Measurements from ENCODE around the gene TTLL13. TPM values are rescaled to one million over a fixed set of nuclear protein-coding genes. Genes with fewer than 3 reads are reported as not detected.

The TTLL13 gene
- total and polyA plus RNA-seq, 2 of the 8 experiments (the other 6 are each of a cell fraction or from before 2014, with no cell fraction given), result 0.03 TPM; not detected in 1

DNA sequence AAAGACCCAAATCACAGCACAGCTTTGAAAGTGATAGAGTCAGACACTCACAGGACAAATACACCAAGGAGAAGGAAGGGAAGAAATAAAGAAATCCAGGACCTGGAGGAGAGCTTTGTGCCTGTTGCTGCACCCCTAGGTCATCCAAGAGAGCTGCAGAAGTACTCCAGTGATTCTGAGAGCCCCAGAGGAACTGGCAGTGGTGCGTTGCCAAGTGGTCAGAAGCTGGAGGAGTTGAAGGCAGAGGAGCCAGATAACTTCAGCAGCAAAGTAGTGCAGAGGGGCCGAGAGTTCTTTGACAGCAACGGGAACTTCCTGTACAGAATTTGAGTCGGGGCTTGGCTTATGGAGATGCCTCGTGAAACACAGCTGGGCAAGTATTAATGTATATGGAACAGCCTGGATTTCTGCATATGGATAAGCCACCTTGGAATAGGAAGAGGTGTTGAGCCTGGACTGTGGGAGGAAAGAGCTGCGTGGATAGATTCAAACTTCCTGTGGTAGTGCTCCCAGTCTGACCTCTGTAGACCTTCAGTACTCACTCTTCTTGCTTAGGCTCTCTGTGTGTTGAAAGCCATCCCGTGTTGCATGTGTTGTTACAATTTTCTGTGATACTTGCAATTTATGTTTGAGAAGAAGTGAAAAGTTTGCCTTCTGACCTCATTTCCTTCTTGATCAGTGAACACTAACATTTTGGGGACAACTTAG lies 22.3 kb downstream of the TTLL13 start:
- H3K36me3 ChIP-seq (ENCODE audit: control insufficient read depth in 2 of 4, insufficient read depth in 4 of 4, low read length in 3 of 4), result peaks cover 6 to 46% (median 23%) of the 10 kb centered on the region in 4 experiments
- no peak overlapping the region for H3K9ac ChIP-seq (replicated peaks in 1 of 4; ENCODE audit: extremely low read depth in 1 of 4, low read depth in 3 of 4, low read length in 3 of 4)
- H3K27me3 ChIP-seq (replicated peaks in 1 of 4; ENCODE audit: control insufficient read depth in 3 of 4, extremely low read depth in 1 of 4, insufficient read depth in 3 of 4, low read length in 3 of 4), result no peaks in the 10 kb centered on the region
- no peak overlapping the region for H2BK20ac ChIP-seq (ENCODE audit: low read length)
- no peak overlapping the region for H2AFZ ChIP-seq (ENCODE audit: low read length)
- POLR2A ChIA-PET (ENCODE audit: partially characterized antibody), result interaction anchor here (0.6 to 1.5 kb wide), 8 partner anchors 9 to 148 kb away, joined by 3 to 4 read pairs (median 4); partner anchors contain the start of gene TTLL13
- no peak overlapping the region for H3K27ac ChIP-seq (ENCODE audit: low read depth, low read length)
- CTCF ChIA-PET (ENCODE audit: partially characterized antibody), result interaction anchor here (1.2 to 2.1 kb wide), 8 partner anchors 9 to 128 kb away, joined by 3 to 9 read pairs (median 5); partner anchors contain the start of gene TTLL13
- WGBS, 2 experiments (ENCODE audit: extremely low coverage in 1 of 2, insufficient coverage in 1 of 2, insufficient read length in 1 of 2, insufficient replicate concordance in 2 of 2, low coverage in 1 of 2, low lambda C conversion rate in 2 of 2, missing lambda C conversion rate in 1 of 2), result 92% methylated on average over 7 of the region's 7 CpGs; no CpG with 5 or more reads in 1 of the 2 experiments
- no peaks in the 10 kb centered on the region; the same call in 1 of the 2 replicates for H3K23me2 ChIP-seq (ENCODE audit: low read depth, low read length)
- no peak overlapping the region for H3K4ac ChIP-seq (replicated peaks; ENCODE audit: insufficient read length, low read depth, low read length)
- no peak overlapping the region for H2BK12ac ChIP-seq (ENCODE audit: low read depth, low read length)
- H3K56ac ChIP-seq (replicated peaks; ENCODE audit: insufficient read length, low read depth, low read length), result no peak overlapping the region
- no peak overlapping the region for H2BK120ac ChIP-seq (replicated peaks; ENCODE audit: low read depth, low read length)
- H4K8ac ChIP-seq (ENCODE audit: extremely low read depth, insufficient read depth, low read length), result no peak overlapping the region
- peaks cover 11 to 59% of the 10 kb centered on the region in 2 experiments for H3K79me2 ChIP-seq (ENCODE audit: control insufficient read depth in 1 of 2, insufficient read depth in 2 of 2, low read length in 2 of 2)
- no peak overlapping the region for H3K4me3 ChIP-seq (ENCODE audit: extremely low read depth in 1 of 4, insufficient read depth in 2 of 4, low read depth in 3 of 4, low read length in 4 of 4)
- FAIRE-seq (no peak), DNase-seq (ENCODE audit: low read depth in 1 of 2, low spot score in 2 of 2) (no peak)
- H4K20me1 ChIP-seq (replicated peaks in 1 of 2; ENCODE audit: control insufficient read depth in 1 of 2, insufficient read depth in 2 of 2, low read length in 2 of 2), result peaks cover 2 to 12% of the 10 kb centered on the region in 2 experiments
- H2BK15ac ChIP-seq (ENCODE audit: low read length), result no peak overlapping the region
- no peak overlapping the region for H3K4me2 ChIP-seq (ENCODE audit: insufficient read depth in 1 of 2, low read depth in 2 of 2, low read length in 2 of 2)
- no peaks in the 10 kb centered on the region for H3K9me3 ChIP-seq (ENCODE audit: insufficient read depth in 2 of 2, low read depth in 1 of 2, low read length in 1 of 2)
- H4K5ac ChIP-seq (ENCODE audit: insufficient read length, low read depth, low read length), result no peak overlapping the region
- peaks cover 10% of the 10 kb centered on the region for H3K79me1 ChIP-seq (ENCODE audit: low read depth, low read length)
- no peak overlapping the region for H4K91ac ChIP-seq (replicated peaks; ENCODE audit: insufficient read length, low read length)
- H2AK5ac ChIP-seq (ENCODE audit: low read depth, low read length), result no peak overlapping the region
- H2BK5ac ChIP-seq (ENCODE audit: low read depth, low read length), result no peak overlapping the region
- no peak overlapping the region for H3K18ac ChIP-seq (ENCODE audit: extremely low read depth, low read length)
- no peak overlapping the region for H3K14ac ChIP-seq (ENCODE audit: insufficient read length)
- no peak overlapping the region for H3K23ac ChIP-seq (ENCODE audit: insufficient read length)
- peaks cover 0 to 9% (median 4%) of the 10 kb centered on the region in 4 experiments; a peak in 3 of 7 replicates for H3K4me1 ChIP-seq (replicated peaks in 1 of 4; ENCODE audit: control insufficient read depth in 3 of 4, insufficient read depth in 4 of 4, low read length in 3 of 4)
- TF ChIP-seq BACH1 (IDR thresholded peaks at IDR 0.05; ENCODE audit: low read length) (no peak), CREB1 (IDR thresholded peaks at IDR 0.05) (no peak), JUND (IDR thresholded peaks at IDR 0.05; ENCODE audit: low read length) (no peak), RBBP5 (IDR thresholded peaks at IDR 0.05; ENCODE audit: borderline replicate concordance, low read depth, low read length) (no peak), SRF (IDR thresholded peaks at IDR 0.05; ENCODE audit: low read depth, low read length) (no peak), EP300 (IDR thresholded peaks at IDR 0.05; ENCODE audit: borderline replicate concordance in 1 of 2, low read depth in 2 of 2, low read length in 2 of 2) (no peak)
- TF ChIP-seq, protein P1, sequence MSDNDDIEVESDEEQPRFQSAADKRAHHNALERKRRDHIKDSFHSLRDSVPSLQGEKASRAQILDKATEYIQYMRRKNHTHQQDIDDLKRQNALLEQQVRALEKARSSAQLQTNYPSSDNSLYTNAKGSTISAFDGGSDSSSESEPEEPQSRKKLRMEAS (IDR thresholded peaks at IDR 0.05), result no peak
- TF ChIP-seq, protein P2, sequence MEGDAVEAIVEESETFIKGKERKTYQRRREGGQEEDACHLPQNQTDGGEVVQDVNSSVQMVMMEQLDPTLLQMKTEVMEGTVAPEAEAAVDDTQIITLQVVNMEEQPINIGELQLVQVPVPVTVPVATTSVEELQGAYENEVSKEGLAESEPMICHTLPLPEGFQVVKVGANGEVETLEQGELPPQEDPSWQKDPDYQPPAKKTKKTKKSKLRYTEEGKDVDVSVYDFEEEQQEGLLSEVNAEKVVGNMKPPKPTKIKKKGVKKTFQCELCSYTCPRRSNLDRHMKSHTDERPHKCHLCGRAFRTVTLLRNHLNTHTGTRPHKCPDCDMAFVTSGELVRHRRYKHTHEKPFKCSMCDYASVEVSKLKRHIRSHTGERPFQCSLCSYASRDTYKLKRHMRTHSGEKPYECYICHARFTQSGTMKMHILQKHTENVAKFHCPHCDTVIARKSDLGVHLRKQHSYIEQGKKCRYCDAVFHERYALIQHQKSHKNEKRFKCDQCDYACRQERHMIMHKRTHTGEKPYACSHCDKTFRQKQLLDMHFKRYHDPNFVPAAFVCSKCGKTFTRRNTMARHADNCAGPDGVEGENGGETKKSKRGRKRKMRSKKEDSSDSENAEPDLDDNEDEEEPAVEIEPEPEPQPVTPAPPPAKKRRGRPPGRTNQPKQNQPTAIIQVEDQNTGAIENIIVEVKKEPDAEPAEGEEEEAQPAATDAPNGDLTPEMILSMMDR (IDR thresholded peaks at IDR 0.05; ENCODE audit: control extremely low read depth in 1 of 3, insufficient read depth in 1 of 3, low read depth in 1 of 3, low read length in 3 of 3), result no peak
- TF ChIP-seq, protein P3, sequence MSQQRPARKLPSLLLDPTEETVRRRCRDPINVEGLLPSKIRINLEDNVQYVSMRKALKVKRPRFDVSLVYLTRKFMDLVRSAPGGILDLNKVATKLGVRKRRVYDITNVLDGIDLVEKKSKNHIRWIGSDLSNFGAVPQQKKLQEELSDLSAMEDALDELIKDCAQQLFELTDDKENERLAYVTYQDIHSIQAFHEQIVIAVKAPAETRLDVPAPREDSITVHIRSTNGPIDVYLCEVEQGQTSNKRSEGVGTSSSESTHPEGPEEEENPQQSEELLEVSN (IDR thresholded peaks at IDR 0.05), result no peak
